Ishikawa (cell line): ENCODE data around the gene PIEZO1.

ENCODE experiments used
- CEBPB ChIP-seq: IDR thresholded peaks from 2 replicates; pipeline ENCODE4 v1.6.1; 2012
- CREB1 ChIP-seq: IDR thresholded peaks from 2 replicates; pipeline ENCODE4 v1.6.1; 2012; ENCODE audit warnings: low read depth
- EGR1 ChIP-seq: IDR thresholded peaks from 2 replicates; pipeline ENCODE4 v1.6.1; 2012
- EP300 ChIP-seq: IDR thresholded peaks from 2 replicates; pipeline ENCODE4 v1.6.1; 2012; ENCODE audit warnings: borderline replicate concordance
- FOXM1 ChIP-seq: IDR thresholded peaks from 2 replicates; pipeline ENCODE4 v1.6.1; 2012; ENCODE audit warnings: low read depth, borderline replicate concordance
- MAX ChIP-seq: IDR thresholded peaks from 2 replicates; pipeline ENCODE4 v1.6.1; 2012
- NFIC ChIP-seq: IDR thresholded peaks from 2 replicates; pipeline ENCODE4 v1.6.1; 2012
- REST ChIP-seq: IDR thresholded peaks from 2 replicates; pipeline ENCODE4 v1.6.1; 2012; ENCODE audit warnings: low read depth, mild to moderate bottlenecking
- TAF1 ChIP-seq: IDR thresholded peaks from 2 replicates; pipeline ENCODE4 v1.6.1; 2012; ENCODE audit warnings: low read depth, mild to moderate bottlenecking
- TCF12 ChIP-seq: IDR thresholded peaks from 2 replicates; pipeline ENCODE4 v1.6.1; 2012; ENCODE audit warnings: low read depth
- TEAD4 ChIP-seq: IDR thresholded peaks from 2 replicates; pipeline ENCODE4 v1.6.1; 2012
- USF1 ChIP-seq: IDR thresholded peaks from 2 replicates; pipeline ENCODE4 v1.6.1; 2012
- ZBTB7A ChIP-seq: IDR thresholded peaks from 2 replicates; pipeline ENCODE4 v1.6.1; 2012; ENCODE audit warnings: low read depth

- TF ChIP-seq REST (no peak), EP300 (no peak), TAF1 (no peak), CEBPB (no peak), MAX (no peak), EGR1 (no peak), ZBTB7A (no peak), TEAD4 (no peak), CREB1 (no peak), USF1 (no peak), TCF12 (no peak), NFIC (no peak), FOXM1 (no peak)
These were observed 97.4 kb downstream of the PIEZO1 start for GRCh38 chr16:88687676-88688012.
